Gastroesophageal sphincter (tissue), 4 donors: ENCODE data around the gene DPP7. TPM values are rescaled to one million over a fixed set of nuclear protein-coding genes. Genes with fewer than 3 reads are reported as not detected.

ENCODE experiments used
- ATAC-seq: fragments of 150-250 bp; one replicate; pipeline ENCODE4 v1.9.1; 2016; ENCODE audit warnings: mild to moderate bottlenecking, moderate library complexity
- H3K27ac ChIP-seq, 4 donors: fragments of 200-600 bp; sonication (generic) in 3 of 4; 1 replicate in 3 of 4; 2 replicates in 1 of 4; pipeline ENCODE4 v1.5.1; 2016 to 2019
- H3K27me3 ChIP-seq: fragments of 200-600 bp; sonication (generic); one replicate; pipeline ENCODE4 v1.5.1; 2019
- H3K36me3 ChIP-seq, 2 donors: fragments of 200-600 bp; sonication (generic); one replicate each; pipeline ENCODE4 v1.5.1; 2019; ENCODE audit warnings: control low read depth in 1 of 2
- H3K4me1 ChIP-seq, 3 donors: fragments of 200-600 bp; sonication (generic); 1 replicate in 2 of 3; 2 replicates in 1 of 3; pipeline ENCODE4 v1.5.1; 2016 to 2019; ENCODE audit warnings: control low read depth in 2 of 3
- H3K4me3 ChIP-seq, 2 donors: fragments of 200-600 bp; sonication (generic); one replicate each; pipeline ENCODE4 v1.5.1; 2019; ENCODE audit warnings: mild to moderate bottlenecking in 1 of 2, moderate library complexity in 1 of 2
- H3K9me3 ChIP-seq, 3 donors: fragments of 200-600 bp; sonication (generic); one replicate each; pipeline ENCODE4 v1.5.1; 2017 to 2019; ENCODE audit warnings: control low read depth in 2 of 3
- EP300 ChIP-seq: sonication (generic); formaldehyde crosslinking; IDR thresholded peaks from one replicate; pipeline ENCODE4 v1.6.1; 2017; ENCODE audit warnings: antibody characterized with exemption, mild to moderate bottlenecking
- POLR2A ChIP-seq, 2 donors: fragments of 450-650 bp; IDR thresholded peaks; one replicate each; pipeline ENCODE4 v1.6.1; 2017; ENCODE audit warnings: antibody characterized with exemption in 2 of 2, mild to moderate bottlenecking in 2 of 2, moderate library complexity in 1 of 2
- POLR2AphosphoS5 ChIP-seq: sonication (generic); formaldehyde crosslinking; IDR thresholded peaks from one replicate; pipeline ENCODE4 v1.6.1; 2017; ENCODE audit warnings: antibody characterized with exemption
- WGBS, 2 donors: methylation state at CpG; one replicate each; pipeline ENCODE4 v1.1.5; 2018; ENCODE audit warnings: low coverage in 1 of 2; 5-methylcytosine and 5-hydroxymethylcytosine counted together
- total RNA-seq, 4 donors: library from RNA; depleted of rRNA; stranded (reverse); fragments of >200 nt; gene quantifications; one replicate each; pipeline ENCODE4 v1.1.0, GENCODE V29; 2016
- TF ChIP-seq, protein P1 (sequence below), 4 experiments: fragments of 200-600 bp in 2 of 4; fragments of 450-650 bp in 2 of 4; sonication (generic) in 1 of 4; IDR thresholded peaks; one replicate each; pipeline ENCODE4 v1.5.1; 2017 to 2019; ENCODE audit warnings: antibody characterized with exemption in 4 of 4, mild to moderate bottlenecking in 2 of 4, moderate library complexity in 2 of 4

The DPP7 gene
- total RNA-seq, 4 donors from 2014 or later = 74.5 to 124 (median 111) TPM

- Histone ChIP-seq H3K4me3 (no peak overlapping the region), H3K4me1 (peaks cover 0 to 65% (median 22%) of the 10 kb centered on the region in 3 donors), H3K27ac (no peak overlapping the region), H3K36me3 (peaks cover 0 to 54% of the 10 kb centered on the region in 2 donors), H3K9me3 (no peaks in the 10 kb centered on the region), H3K27me3 (peaks cover 21% of the 10 kb centered on the region)
- ATAC-seq = no peak
- TF ChIP-seq POLR2AphosphoS5 = no peak
- TF ChIP-seq POLR2A (IDR thresholded peaks at IDR 0.05) = no peak
- TF ChIP-seq EP300 = no peak
- TF ChIP-seq, protein P1, sequence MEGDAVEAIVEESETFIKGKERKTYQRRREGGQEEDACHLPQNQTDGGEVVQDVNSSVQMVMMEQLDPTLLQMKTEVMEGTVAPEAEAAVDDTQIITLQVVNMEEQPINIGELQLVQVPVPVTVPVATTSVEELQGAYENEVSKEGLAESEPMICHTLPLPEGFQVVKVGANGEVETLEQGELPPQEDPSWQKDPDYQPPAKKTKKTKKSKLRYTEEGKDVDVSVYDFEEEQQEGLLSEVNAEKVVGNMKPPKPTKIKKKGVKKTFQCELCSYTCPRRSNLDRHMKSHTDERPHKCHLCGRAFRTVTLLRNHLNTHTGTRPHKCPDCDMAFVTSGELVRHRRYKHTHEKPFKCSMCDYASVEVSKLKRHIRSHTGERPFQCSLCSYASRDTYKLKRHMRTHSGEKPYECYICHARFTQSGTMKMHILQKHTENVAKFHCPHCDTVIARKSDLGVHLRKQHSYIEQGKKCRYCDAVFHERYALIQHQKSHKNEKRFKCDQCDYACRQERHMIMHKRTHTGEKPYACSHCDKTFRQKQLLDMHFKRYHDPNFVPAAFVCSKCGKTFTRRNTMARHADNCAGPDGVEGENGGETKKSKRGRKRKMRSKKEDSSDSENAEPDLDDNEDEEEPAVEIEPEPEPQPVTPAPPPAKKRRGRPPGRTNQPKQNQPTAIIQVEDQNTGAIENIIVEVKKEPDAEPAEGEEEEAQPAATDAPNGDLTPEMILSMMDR (IDR thresholded peaks at IDR 0.05) = no peak
- 100% methylated on average over 1 to 2 of the region's 24 CpGs for WGBS, 2 donors
These were observed 34.0 kb downstream of the DPP7 start for GRCh38 chr9:137080260-137081122.

- H3K27me3 ChIP-seq = peaks cover 21% of the 10 kb centered on the region
- TF ChIP-seq EP300 = no peak
- no peak for ATAC-seq
- H3K9me3 ChIP-seq = no peaks in the 10 kb centered on the region
- no peak overlapping the region for H3K4me3 ChIP-seq
- H3K4me1 ChIP-seq = peaks cover 0 to 54% (median 19%) of the 10 kb centered on the region in 3 donors
- no peak overlapping the region for H3K27ac ChIP-seq
- peaks cover 0 to 54% of the 10 kb centered on the region in 2 donors for H3K36me3 ChIP-seq
- 55% methylated on average over 4 of the region's 13 CpGs; no CpG with 5 or more reads in 1 of the 2 donors for WGBS, 2 donors
These were observed 35.1 kb downstream of the DPP7 start for GRCh38 chr9:137079401-137079787.

DNA sequence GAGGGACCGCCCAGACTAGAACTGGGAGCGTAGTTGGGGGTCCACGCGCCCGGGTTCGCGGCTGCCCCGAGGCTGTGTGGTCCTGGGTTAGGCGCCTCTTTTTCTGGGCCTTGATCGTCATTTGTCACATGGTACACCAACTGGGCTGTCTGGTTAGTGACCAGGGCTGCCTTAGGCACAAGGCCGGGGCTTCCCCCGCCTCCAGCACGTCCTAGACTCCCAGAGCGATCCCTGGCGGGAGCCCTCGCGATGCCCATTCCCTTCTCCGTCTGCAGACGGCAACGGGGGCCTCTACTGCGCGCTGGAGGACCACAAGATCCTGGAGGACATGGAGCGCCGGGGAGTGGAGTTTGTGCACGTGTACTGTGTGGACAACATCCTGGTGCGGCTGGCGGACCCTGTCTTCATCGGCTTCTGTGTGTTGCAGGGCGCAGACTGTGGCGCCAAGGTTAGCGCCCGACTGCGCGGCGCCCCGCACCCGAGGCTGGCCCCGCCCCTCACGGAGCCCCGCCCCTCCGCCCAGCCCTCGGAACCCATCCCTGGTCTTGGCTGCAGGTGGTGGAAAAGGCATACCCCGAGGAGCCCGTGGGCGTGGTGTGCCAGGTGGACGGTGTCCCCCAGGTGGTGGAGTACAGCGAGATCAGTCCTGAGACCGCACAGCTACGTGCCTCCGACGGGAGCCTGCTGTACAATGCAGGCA is 35.7 kb downstream of the DPP7 start:
- no peaks in the 10 kb centered on the region for H3K9me3 ChIP-seq
- no CpG with 5 or more reads among the region's 51 CpGs for WGBS, 2 donors
- peak overlapping the region in 1 of 2 donors; percentile 70 for H3K4me3 ChIP-seq
- no peak for TF ChIP-seq EP300
- peaks cover 0 to 54% of the 10 kb centered on the region in 2 donors for H3K36me3 ChIP-seq
- H3K4me1 ChIP-seq = peaks cover 0 to 49% (median 19%) of the 10 kb centered on the region in 3 donors
- ATAC-seq = no peak
- peaks cover 21% of the 10 kb centered on the region for H3K27me3 ChIP-seq
- no peak overlapping the region for H3K27ac ChIP-seq

GRCh38 chr9:137077758-137078693 is 36.5 kb downstream of the DPP7 start:
- peak; percentile 2 for ATAC-seq
- no CpG with 5 or more reads among the region's 76 CpGs for WGBS, 2 donors
- peak overlapping the region in 3 of 4 donors; percentile 66 to 78 (median 69) for H3K27ac ChIP-seq

DNA sequence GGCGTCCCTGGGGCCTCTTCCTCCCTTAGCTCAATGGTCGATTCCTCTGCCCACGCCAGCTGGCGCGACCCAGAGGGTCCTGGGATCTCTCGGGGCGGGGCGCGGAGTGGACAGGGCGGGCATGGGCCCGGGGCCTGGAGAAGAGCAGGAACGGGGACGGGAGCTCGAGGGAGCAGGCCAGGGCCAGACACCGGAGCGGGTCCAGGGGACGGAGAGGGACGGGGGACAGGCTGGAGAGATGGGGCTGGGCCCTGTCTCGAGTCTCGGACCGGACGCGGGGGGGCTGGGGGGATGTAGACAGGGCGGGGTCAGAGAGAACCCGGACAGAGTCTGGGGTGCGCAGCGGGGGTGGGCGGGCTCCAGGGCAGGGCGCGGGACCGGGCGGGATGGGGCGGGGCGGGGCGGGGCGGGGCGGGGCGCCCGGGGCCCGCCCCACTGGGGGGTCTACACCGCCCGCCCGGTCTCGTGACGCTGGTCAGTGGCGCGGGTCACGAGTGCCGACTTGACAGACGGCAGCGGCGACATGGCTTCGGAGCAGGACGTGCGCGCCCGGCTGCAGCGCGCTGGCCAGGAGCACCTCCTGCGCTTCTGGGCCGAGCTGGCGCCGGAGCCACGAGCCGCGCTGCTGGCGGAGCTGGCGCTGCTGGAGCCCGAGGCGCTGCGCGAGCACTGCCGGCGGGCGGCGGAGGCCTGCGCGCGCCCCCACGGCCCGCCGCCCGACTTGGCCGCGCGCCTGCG is 37.4 kb downstream of the DPP7 start, which contains the start of gene UAP1L1:
Gene UAP1L1 (plus strand): TSS at position 508 of the 738 bp plus-strand sequence. CDS start 16 bp downstream, at position 524.
- peaks cover 21% of the 10 kb centered on the region for H3K27me3 ChIP-seq
- WGBS, 2 donors = no CpG with 5 or more reads among the region's 87 CpGs
- H3K27ac ChIP-seq = peak within 1 kb of the TSS in 3 of 4 donors; percentile 66 to 78 (median 69)
- peak; percentile 75 for ATAC-seq
- H3K9me3 ChIP-seq = no peaks in the 10 kb centered on the region
- H3K36me3 ChIP-seq = peaks cover 0 to 39% of the 10 kb centered on the region in 2 donors
- peaks cover 0 to 35% (median 19%) of the 10 kb centered on the region in 3 donors for H3K4me1 ChIP-seq
- TF ChIP-seq, protein P1 (IDR thresholded peaks at IDR 0.05) = no peak
- TF ChIP-seq POLR2A (IDR thresholded peaks at IDR 0.05) = peak in 1 of 2 donors; percentile 50
- TF ChIP-seq EP300 = no peak
- peak within 1 kb of the TSS; percentile 37 to 70 for H3K4me3 ChIP-seq

More at GRCh38 chr9:137077758-137078693, 36.5 kb downstream of the DPP7 start:
- H3K9me3 ChIP-seq = no peaks in the 10 kb centered on the region
- peaks cover 0 to 47% of the 10 kb centered on the region in 2 donors for H3K36me3 ChIP-seq
- peaks cover 0 to 41% (median 19%) of the 10 kb centered on the region in 3 donors for H3K4me1 ChIP-seq
- TF ChIP-seq, protein P1 (IDR thresholded peaks at IDR 0.05) = no peak
- no peak for TF ChIP-seq POLR2A (IDR thresholded peaks at IDR 0.05)
- H3K27me3 ChIP-seq = peaks cover 21% of the 10 kb centered on the region
- H3K4me3 ChIP-seq = peak overlapping the region; percentile 37 to 70
